Activated B cell treated with CpG ODN at 0.5 μM for 24 hours (primary cell): ENCODE results near the gene TBK1. TPM values are rescaled to one million over a fixed set of nuclear protein-coding genes. Genes with fewer than 3 reads are reported as not detected.

Source experiments
- ATAC-seq: fragments of 200-7000 bp; cut with Tn5 transposase; one replicate; pipeline ENCODE4 v1.10.0; 2021; ENCODE audit warnings: low read depth, mild to moderate bottlenecking, moderate library complexity
- CTCF ChIA-PET: fragments of 350-600 bp; sonication (Branson Sonifier 250); formaldehyde crosslinking; loops from one replicate; lab custom pipeline; 2021; ENCODE audit warnings: antibody characterized with exemption; lab: Charles Lee
- POLR2A ChIA-PET: fragments of 350-600 bp; sonication (Branson Sonifier 250); formaldehyde crosslinking; loops from one replicate; lab custom pipeline; 2021; ENCODE audit warnings: antibody characterized with exemption; lab: Charles Lee
- DNase-seq: peaks from one replicate; pipeline ENCODE4 v3.0.0; 2022
- H3K27ac Mint-ChIP-seq: one replicate; pipeline ENCODE4 v1.8.0; 2020; ENCODE audit warnings: mixed read lengths
- H3K27me3 Mint-ChIP-seq: one replicate; pipeline ENCODE4 v1.8.0; 2021; ENCODE audit warnings: mixed read lengths
- H3K36me3 Mint-ChIP-seq: one replicate; pipeline ENCODE4 v1.8.0; 2021; ENCODE audit warnings: low read depth, mixed read lengths
- H3K4me1 Mint-ChIP-seq: one replicate; pipeline ENCODE4 v1.8.0; 2021; ENCODE audit warnings: mixed read lengths
- H3K4me3 Mint-ChIP-seq: one replicate; pipeline ENCODE4 v1.8.0; 2020; ENCODE audit warnings: mild to moderate bottlenecking, mixed read lengths
- H3K9me3 Mint-ChIP-seq: one replicate; pipeline ENCODE4 v1.8.0; 2020; ENCODE audit warnings: mixed read lengths
- CTCF ChIP-seq: fragments of 200-600 bp; IDR thresholded peaks from one replicate; pipeline ENCODE4 v1.8.0; 2022; ENCODE audit warnings: antibody characterized with exemption, mild to moderate bottlenecking
- intact Hi-C: fragments of 100-400 bp; cut with micrococcal nuclease; formaldehyde crosslinking; loops from one replicate; pipeline ENCODE4 v1.15.1; 2024
- total RNA-seq: library from RNA; stranded (reverse); gene quantifications from 2 replicates; pipeline ENCODE4 v1.2.3, GENCODE V29; 2022

Gene TBK1
- total RNA-seq, 1 donor from 2014 or later, result 37.4 TPM

- Mint-ChIP-seq H3K36me3 (peaks cover 30% of the 10 kb centered on the region), H3K27me3 (no peaks in the 10 kb centered on the region), H3K9me3 (no peaks in the 10 kb centered on the region), H3K4me1 (peaks cover 58% of the 10 kb centered on the region), H3K4me3 (no peak overlapping the region), H3K27ac (no peak overlapping the region)
- ChIA-PET CTCF (no interaction called here), POLR2A (no interaction called here)
- intact Hi-C loops, result no loop called here
- no peak for DNase-seq
- ATAC-seq, result no peak
- TF ChIP-seq CTCF, result no peak
These were observed 4.2 kb downstream of the TBK1 start for GRCh38 chr12:64456119-64456518.

GRCh38 chr12:64457032-64457431, 5.1 kb downstream of the TBK1 start:
- TF ChIP-seq CTCF, result no peak
- no peak for ATAC-seq
- Mint-ChIP-seq H3K36me3 (peaks cover 32% of the 10 kb centered on the region), H3K4me1 (peaks cover 50% of the 10 kb centered on the region), H3K9me3 (no peaks in the 10 kb centered on the region), H3K27me3 (no peaks in the 10 kb centered on the region), H3K4me3 (no peak overlapping the region), H3K27ac (peak overlapping the region; percentile 37)
- ChIA-PET POLR2A (interaction anchor here (0.5 to 0.8 kb wide), 5 partner anchors 11 to 713 kb away, joined by 3 to 7 read pairs (median 3); partner anchors contain the start of gene LEMD3), CTCF (no interaction called here)
- intact Hi-C loops, result no loop called here
- no peak for DNase-seq

DNA sequence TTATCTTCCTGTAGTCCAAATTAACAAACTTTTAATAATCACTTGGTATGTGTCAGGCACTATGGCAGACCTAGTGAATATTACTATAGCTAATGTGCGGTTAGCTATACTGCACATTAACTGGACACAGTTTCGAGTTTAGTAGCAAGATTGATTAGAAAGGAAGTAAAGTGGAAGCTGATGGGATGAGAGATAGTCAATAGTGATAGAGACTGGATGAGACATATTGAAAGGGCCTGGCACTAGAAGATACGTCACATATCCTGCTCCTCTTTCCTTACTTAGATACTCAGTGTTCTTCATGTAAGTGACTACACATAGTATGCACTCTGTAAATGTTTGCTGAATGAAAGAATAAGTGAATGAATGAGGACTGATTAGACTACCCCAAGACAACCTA, 5.5 kb downstream of the TBK1 start:
- peaks cover 32% of the 10 kb centered on the region for H3K36me3 Mint-ChIP-seq
- H3K9me3 Mint-ChIP-seq, result no peaks in the 10 kb centered on the region
- ChIA-PET CTCF (no interaction called here), POLR2A (interaction anchor here (0.6 to 0.8 kb wide), 3 partner anchors 10 to 712 kb away, joined by 3 to 8 read pairs (median 3); partner anchors contain the start of gene LEMD3)
- ATAC-seq, result no peak
- peaks cover 49% of the 10 kb centered on the region for H3K4me1 Mint-ChIP-seq
- peak overlapping the region; percentile 37 for H3K27ac Mint-ChIP-seq
- intact Hi-C loops, result no loop called here
- H3K4me3 Mint-ChIP-seq, result no peak overlapping the region
- no peak for TF ChIP-seq CTCF
- no peaks in the 10 kb centered on the region for H3K27me3 Mint-ChIP-seq
- no peak for DNase-seq

DNA sequence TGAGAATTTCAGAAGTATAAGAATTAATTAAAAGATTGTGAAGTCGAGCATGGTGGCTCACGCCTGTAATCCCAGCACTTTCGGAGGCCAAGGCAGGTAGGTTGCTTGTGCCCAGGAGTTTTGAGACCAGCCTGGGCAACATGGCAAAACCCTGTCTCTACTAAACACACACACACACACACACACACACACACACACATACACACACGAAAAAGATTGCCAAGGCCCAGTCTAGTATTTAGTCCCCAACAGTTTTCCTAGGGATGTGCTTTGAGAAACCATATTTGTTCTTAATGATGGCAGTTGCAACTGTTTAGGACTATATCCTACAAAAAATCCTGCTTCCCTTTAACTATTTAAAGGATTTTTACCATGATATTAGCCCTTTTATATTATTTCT, 6.0 kb downstream of the TBK1 start:
- no peak overlapping the region for H3K4me3 Mint-ChIP-seq
- H3K4me1 Mint-ChIP-seq, result peaks cover 44% of the 10 kb centered on the region
- no peaks in the 10 kb centered on the region for H3K27me3 Mint-ChIP-seq
- ChIA-PET POLR2A (interaction anchor here (0.6 kb wide), 1 partner anchor 10 kb away, joined by 8 read pairs; no protein-coding TSS in a partner anchor), CTCF (no interaction called here)
- ATAC-seq (no peak), DNase-seq (no peak)
- intact Hi-C loops, result loop anchor here (2.0 kb wide), 1 partner anchor 679 kb away; the partner anchor contains the start of gene RXYLT1
- peak overlapping the region; percentile 37 for H3K27ac Mint-ChIP-seq
- no peaks in the 10 kb centered on the region for H3K9me3 Mint-ChIP-seq
- TF ChIP-seq CTCF, result no peak
- peaks cover 31% of the 10 kb centered on the region for H3K36me3 Mint-ChIP-seq

DNA sequence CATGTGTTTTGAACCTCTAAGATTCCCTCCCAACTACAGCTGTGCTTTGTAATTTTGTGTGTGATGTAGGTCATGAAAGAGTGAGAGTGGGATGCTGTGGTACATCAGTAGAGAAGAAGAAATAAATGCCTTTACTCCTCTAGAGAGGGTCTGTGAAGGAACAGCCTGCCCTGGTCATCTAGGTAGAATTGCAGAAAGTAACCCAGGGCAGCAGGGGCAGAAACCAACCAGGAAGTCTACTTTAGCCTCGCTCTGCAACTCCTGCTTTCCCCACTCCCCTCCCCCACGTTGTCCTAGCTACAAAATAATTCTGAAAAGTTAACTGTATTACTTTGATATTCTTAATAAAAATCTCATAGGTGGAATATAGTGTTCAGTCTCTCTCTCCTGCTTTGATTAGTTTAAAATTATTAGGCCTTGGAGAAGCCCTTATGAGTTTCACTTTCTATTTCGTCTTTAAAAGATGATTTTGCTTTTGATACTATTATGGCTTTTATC, 7.5 kb downstream of the TBK1 start:
- H3K9me3 Mint-ChIP-seq, result no peaks in the 10 kb centered on the region
- H3K27me3 Mint-ChIP-seq, result no peaks in the 10 kb centered on the region
- peak overlapping the region; percentile 83 for H3K27ac Mint-ChIP-seq
- ChIA-PET CTCF (no interaction called here), POLR2A (interaction anchor here (0.6 kb wide), 1 partner anchor 1758 kb away, joined by 3 read pairs; no protein-coding TSS in a partner anchor)
- peak; percentile 60 for ATAC-seq
- intact Hi-C loops, result loop anchor here (1.0 to 2.0 kb wide), 2 partner anchors 8 to 681 kb away; partner anchors contain the start of gene RXYLT1
- H3K4me1 Mint-ChIP-seq, result peaks cover 35% of the 10 kb centered on the region
- no peak for DNase-seq
- peak overlapping the region; percentile 77 for H3K4me3 Mint-ChIP-seq
- peaks cover 40% of the 10 kb centered on the region for H3K36me3 Mint-ChIP-seq
- no peak for TF ChIP-seq CTCF
